Naive thymus-derived CD8-positive, alpha-beta T cell (primary cell): ENCODE results near the gene EXT2. TPM values are rescaled to one million over a fixed set of nuclear protein-coding genes. Genes with fewer than 3 reads are reported as not detected.
A peak's percentile ranks its signal among the peaks of the same experiment; 100 is the strongest.

Source experiments
- ATAC-seq, 2 donors: fragments of 150-1000 bp; cut with Tn5 transposase in 1 of 2; sonication (Bioruptor Pico), chemical (Tn5 transposase) in 1 of 2; 1 replicate in 1 of 2; 2 replicates in 1 of 2; pipeline ENCODE4 v1.10.0; 2021; ENCODE audit warnings: mild to moderate bottlenecking in 2 of 2, moderate library complexity in 2 of 2
- POLR2A ChIA-PET: fragments of 350-600 bp; sonication (Branson Sonifier 250); formaldehyde crosslinking; loops from one replicate; lab custom pipeline; 2021; ENCODE audit warnings: antibody characterized with exemption; lab: Charles Lee
- DNase-seq, 10 donors: peaks; one replicate each; pipeline versions ENCODE4 v3.0.0 to v3.0.0-alpha.2; 2020 to 2022
- H3K27ac Mint-ChIP-seq, 10 donors: one replicate each; pipeline ENCODE4 v1.8.0; 2020 to 2022; ENCODE audit warnings: mild to moderate bottlenecking in 10 of 10, mixed read lengths in 10 of 10, moderate library complexity in 4 of 10, inconsistent platforms in 1 of 10
- H3K27me3 Mint-ChIP-seq, 5 donors: one replicate each; pipeline ENCODE4 v1.8.0; 2021 to 2022; ENCODE audit warnings: mixed read lengths in 5 of 5
- H3K36me3 Mint-ChIP-seq, 3 donors: one replicate each; pipeline ENCODE4 v1.8.0; 2020 to 2022; ENCODE audit warnings: mixed read lengths in 3 of 3, mild to moderate bottlenecking in 2 of 3, inconsistent platforms in 1 of 3
- H3K4me1 Mint-ChIP-seq, 4 donors: one replicate each; pipeline ENCODE4 v1.8.0; 2021 to 2022; ENCODE audit warnings: mixed read lengths in 4 of 4
- H3K4me3 Mint-ChIP-seq, 10 donors: one replicate each; pipeline ENCODE4 v1.8.0; 2020 to 2022; ENCODE audit warnings: mild to moderate bottlenecking in 10 of 10, mixed read lengths in 10 of 10, moderate library complexity in 6 of 10, inconsistent platforms in 1 of 10
- H3K9me3 Mint-ChIP-seq, 9 donors: one replicate each; pipeline ENCODE4 v1.8.0; 2020 to 2022; ENCODE audit warnings: mixed read lengths in 9 of 9, mild to moderate bottlenecking in 3 of 9, inconsistent platforms in 1 of 9, moderate library complexity in 1 of 9
- polyA plus RNA-seq, 3 donors: library from polyadenylated mRNA; unstranded; fragments of 300-500 nt; fragmentation: Illumina TruSeq; gene quantifications; one replicate each; pipeline ENCODE4 v1.2.3, GENCODE V29; 2021
- total RNA-seq, 8 experiments: library from RNA in 2 of 8; stranded (reverse) in 2 of 8; gene quantifications; one replicate each; pipeline ENCODE4 v1.2.3 and lab custom pipeline; 2021 to 2026

The EXT2 gene
- total and polyA plus RNA-seq, 5 experiments from 2014 or later: 27.3 to 39.5 (median 30.6) TPM

DNA sequence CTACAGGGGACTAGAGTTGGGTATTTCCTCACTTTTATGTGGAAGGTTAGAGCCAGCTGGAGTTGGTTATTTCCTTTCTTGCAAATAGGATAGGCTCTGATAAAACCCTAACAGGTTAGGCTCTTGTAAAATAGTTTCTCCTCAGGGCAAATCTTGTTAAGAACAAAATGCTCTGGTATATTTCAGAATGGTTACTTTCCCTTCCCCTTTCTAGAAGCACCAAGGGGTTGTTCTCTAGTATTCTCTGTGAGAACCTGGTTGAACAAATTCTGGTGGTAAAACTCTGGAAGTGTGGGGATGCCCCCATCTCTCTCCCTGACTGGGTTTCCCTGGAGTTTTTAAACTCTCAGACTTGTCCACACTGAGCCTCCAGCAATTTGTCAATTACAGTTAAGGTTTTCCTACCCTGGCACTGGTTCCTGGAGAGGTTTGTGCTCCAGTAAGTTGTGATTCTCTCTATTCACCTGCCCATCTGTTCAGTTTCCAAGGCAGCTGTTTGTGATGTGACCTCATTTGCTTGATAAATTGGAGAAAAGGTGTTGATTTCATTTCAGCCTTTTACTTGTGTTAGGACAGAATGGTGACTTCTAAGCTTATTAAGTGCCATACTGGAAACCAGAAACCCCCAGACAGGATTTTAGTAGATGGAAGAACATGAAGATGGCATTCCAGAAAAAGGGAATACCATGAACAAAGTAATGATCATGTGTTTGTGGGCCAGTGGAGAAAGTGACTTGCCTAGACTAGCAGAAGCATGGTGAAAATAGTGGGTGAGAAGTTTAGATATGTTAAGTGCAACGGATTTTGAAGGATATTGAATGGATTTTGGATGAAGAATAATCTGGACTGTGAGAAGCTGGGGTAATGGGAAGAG lies 64.6 kb downstream of the EXT2 start:
- no peak overlapping the region for H3K4me3 Mint-ChIP-seq
- DNase-seq: no peak
- peaks cover 0 to 9% (median 0%) of the 10 kb centered on the region in 9 donors for H3K9me3 Mint-ChIP-seq
- no peaks in the 10 kb centered on the region for H3K27me3 Mint-ChIP-seq
- POLR2A ChIA-PET: no interaction called here
- peak overlapping the region in 2 of 10 donors; percentile 3 to 17 for H3K27ac Mint-ChIP-seq
- peaks cover 18 to 30% (median 25%) of the 10 kb centered on the region in 4 donors for H3K4me1 Mint-ChIP-seq
- no peak for ATAC-seq
- peaks cover 27 to 52% (median 43%) of the 10 kb centered on the region in 3 donors for H3K36me3 Mint-ChIP-seq

DNA sequence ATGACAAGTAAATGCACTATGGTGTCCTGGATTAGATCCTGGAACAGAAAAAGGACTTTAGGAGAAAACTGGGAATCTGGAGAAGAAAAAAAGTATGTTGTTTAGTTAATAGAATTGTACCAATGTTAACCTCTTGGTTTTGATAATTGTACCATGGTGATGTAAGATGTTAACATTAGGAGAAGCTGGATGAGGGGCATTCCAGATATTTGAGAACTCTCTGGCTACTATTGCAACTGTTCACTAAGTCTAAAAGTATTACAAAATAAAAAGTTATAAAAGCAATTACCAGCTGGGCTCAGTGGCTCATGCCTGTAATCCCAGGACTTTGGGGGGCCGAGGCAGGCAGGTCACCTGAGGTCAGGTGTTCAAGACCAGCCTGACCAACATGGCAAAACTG lies 66.5 kb downstream of the EXT2 start:
- no peak overlapping the region for H3K27ac Mint-ChIP-seq
- H3K4me3 Mint-ChIP-seq: no peak overlapping the region
- DNase-seq (no peak), ATAC-seq (no peak)
- H3K9me3 Mint-ChIP-seq: peaks cover 0 to 6% (median 0%) of the 10 kb centered on the region in 9 donors
- peaks cover 9 to 36% (median 24%) of the 10 kb centered on the region in 3 donors for H3K36me3 Mint-ChIP-seq
- H3K4me1 Mint-ChIP-seq: peaks cover 16 to 23% (median 20%) of the 10 kb centered on the region in 4 donors
- POLR2A ChIA-PET: no interaction called here
- H3K27me3 Mint-ChIP-seq: no peaks in the 10 kb centered on the region

- Mint-ChIP-seq H3K4me1 (peaks cover 15 to 22% (median 18%) of the 10 kb centered on the region in 4 donors), H3K27me3 (no peaks in the 10 kb centered on the region), H3K4me3 (no peak overlapping the region), H3K27ac (no peak overlapping the region), H3K36me3 (peaks cover 8 to 33% (median 19%) of the 10 kb centered on the region in 3 donors), H3K9me3 (peaks cover 0 to 6% (median 0%) of the 10 kb centered on the region in 9 donors)
- DNase-seq (no peak), ATAC-seq (no peak)
- POLR2A ChIA-PET: no interaction called here
Observed at GRCh38 chr11:44162662-44163061, 67.2 kb downstream of the EXT2 start.

DNA sequence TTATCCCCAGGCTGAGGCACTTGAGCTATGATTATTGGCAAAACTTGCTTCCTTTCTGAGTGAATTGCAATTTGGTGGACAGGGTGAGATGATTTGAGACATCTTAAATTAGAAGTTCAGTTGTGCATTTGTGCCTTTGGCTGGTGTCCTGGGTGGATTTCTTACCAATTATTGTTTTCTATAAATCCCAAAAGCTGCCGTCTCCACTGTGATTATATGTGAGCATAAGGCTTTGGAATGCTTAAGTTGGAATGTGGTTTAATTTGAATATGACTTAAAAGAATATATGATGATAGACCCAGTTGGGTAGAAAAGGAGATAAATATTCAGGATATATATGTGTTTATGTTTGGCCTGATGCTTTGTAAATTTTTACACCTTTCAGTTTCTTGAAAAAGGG lies 70.0 kb downstream of the EXT2 start:
- no peaks in the 10 kb centered on the region for H3K27me3 Mint-ChIP-seq
- ATAC-seq (no peak), DNase-seq (no peak)
- H3K9me3 Mint-ChIP-seq: no peaks in the 10 kb centered on the region
- peaks cover 0 to 14% (median 7%) of the 10 kb centered on the region in 3 donors for H3K36me3 Mint-ChIP-seq
- H3K4me1 Mint-ChIP-seq: peaks cover 0 to 8% (median 5%) of the 10 kb centered on the region in 4 donors
- H3K4me3 Mint-ChIP-seq: no peak overlapping the region
- peak overlapping the region in 1 of 10 donors; percentile 44 for H3K27ac Mint-ChIP-seq
- POLR2A ChIA-PET: no interaction called here

DNA sequence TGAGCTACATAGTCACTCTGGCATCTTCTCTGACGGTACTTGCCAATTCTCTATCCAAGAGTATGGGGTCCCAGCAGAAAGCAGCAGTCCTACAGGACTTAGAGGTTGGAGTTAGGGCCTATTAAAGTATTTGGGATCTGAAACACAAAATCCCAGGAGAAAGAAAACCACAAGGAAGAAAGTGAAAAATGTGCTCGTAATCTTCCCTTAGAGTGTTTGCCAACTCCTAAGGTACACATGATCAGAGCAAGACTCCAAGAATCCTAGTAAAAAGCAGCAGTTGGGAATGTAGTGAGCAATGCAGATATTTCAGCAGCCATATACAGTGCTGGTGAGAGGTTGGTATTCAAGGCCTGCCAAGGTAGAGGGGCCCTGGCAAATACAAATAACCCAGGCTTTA lies 71.6 kb downstream of the EXT2 start:
- Mint-ChIP-seq H3K4me3 (no peak overlapping the region), H3K9me3 (no peaks in the 10 kb centered on the region), H3K27me3 (no peaks in the 10 kb centered on the region), H3K36me3 (peaks cover 0 to 22% (median 13%) of the 10 kb centered on the region in 3 donors), H3K4me1 (peaks cover 0 to 9% (median 0%) of the 10 kb centered on the region in 4 donors), H3K27ac (no peak overlapping the region)
- ATAC-seq (no peak), DNase-seq (no peak)
- POLR2A ChIA-PET: no interaction called here

- ATAC-seq: no peak
- H3K9me3 Mint-ChIP-seq: no peaks in the 10 kb centered on the region
- H3K4me1 Mint-ChIP-seq: peaks cover 4 to 13% (median 8%) of the 10 kb centered on the region in 4 donors
- H3K36me3 Mint-ChIP-seq: peaks cover 6 to 49% (median 24%) of the 10 kb centered on the region in 3 donors
- POLR2A ChIA-PET: no interaction called here
- H3K27ac Mint-ChIP-seq: no peak overlapping the region
- no peaks in the 10 kb centered on the region for H3K27me3 Mint-ChIP-seq
- no peak for DNase-seq
- H3K4me3 Mint-ChIP-seq: no peak overlapping the region
Observed at GRCh38 chr11:44171518-44171917, 76.0 kb downstream of the EXT2 start.

GRCh38 chr11:44172966-44173365 lies 77.5 kb downstream of the EXT2 start:
- peaks cover 4 to 13% (median 10%) of the 10 kb centered on the region in 4 donors for H3K4me1 Mint-ChIP-seq
- H3K4me3 Mint-ChIP-seq: no peak overlapping the region
- no peaks in the 10 kb centered on the region for H3K27me3 Mint-ChIP-seq
- POLR2A ChIA-PET: no interaction called here
- no peak overlapping the region for H3K27ac Mint-ChIP-seq
- DNase-seq: no peak
- ATAC-seq: no peak
- no peaks in the 10 kb centered on the region for H3K9me3 Mint-ChIP-seq
- H3K36me3 Mint-ChIP-seq: peaks cover 6 to 49% (median 24%) of the 10 kb centered on the region in 3 donors

DNA sequence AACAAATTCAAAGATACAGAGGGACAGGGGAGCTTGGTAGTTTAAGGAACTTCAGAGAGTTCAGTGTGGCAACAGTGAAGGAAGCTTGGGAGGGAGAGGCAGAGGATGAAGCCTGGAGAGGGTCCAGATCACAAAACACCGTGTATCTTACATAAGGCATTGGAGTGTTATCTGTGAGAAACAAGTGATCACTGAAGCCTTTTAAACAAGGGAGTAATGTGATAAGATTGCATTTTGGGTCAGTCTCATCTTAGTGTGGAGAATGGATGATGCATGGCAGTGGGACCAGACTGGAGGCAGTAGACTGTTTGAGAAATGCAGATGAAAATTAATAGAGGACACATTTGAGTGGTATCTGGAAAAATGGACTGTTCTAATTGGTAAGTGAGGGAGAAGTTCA lies 79.4 kb downstream of the EXT2 start:
- Mint-ChIP-seq H3K4me3 (peak overlapping the region in 1 of 10 donors; percentile 5), H3K4me1 (peaks cover 4 to 16% (median 12%) of the 10 kb centered on the region in 4 donors), H3K27me3 (no peaks in the 10 kb centered on the region), H3K9me3 (no peaks in the 10 kb centered on the region), H3K36me3 (peaks cover 6 to 58% (median 26%) of the 10 kb centered on the region in 3 donors), H3K27ac (peak overlapping the region in 1 of 10 donors; percentile 3)
- POLR2A ChIA-PET: no interaction called here
- ATAC-seq (no peak), DNase-seq (no peak)

DNA sequence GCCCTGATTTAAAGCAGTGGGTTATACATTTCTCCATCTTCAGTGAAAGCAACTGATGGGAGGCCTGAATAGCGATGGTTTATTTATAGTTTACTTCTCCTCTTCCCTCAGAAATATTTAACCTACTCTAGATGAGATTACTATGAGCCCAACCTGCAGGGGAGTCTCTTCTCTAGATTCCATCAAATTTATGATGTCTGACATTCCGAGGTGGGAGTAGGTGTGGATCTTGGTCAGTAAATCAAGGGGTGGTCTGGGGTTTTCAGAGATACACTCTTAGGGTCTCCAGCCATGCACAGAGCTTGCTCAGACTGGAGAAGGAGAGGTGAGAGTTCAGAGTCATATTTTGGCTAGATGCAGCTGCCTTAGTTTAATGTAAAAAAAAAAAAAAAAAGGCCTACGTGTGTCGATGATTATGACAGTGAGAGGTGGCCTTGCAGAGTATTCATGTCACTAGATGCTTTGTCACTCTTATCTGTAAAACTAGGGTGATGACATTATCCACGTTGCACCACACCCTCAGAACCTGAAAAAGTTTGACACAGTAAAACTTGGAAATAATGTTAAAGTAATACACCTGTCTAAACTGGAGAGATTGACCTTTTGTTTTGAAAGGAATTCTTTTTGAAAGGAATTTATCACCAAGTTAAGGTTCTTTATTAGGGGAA lies 81.2 kb downstream of the EXT2 start:
- ATAC-seq: no peak

GRCh38 chr11:44177905-44178304 lies 82.4 kb downstream of the EXT2 start:
- POLR2A ChIA-PET: no interaction called here
- H3K4me3 Mint-ChIP-seq: no peak overlapping the region

More for the DNA sequence above, 81.2 kb downstream of the EXT2 start:
- H3K4me1 Mint-ChIP-seq: peaks cover 4 to 14% (median 13%) of the 10 kb centered on the region in 4 donors
- no peak overlapping the region for H3K4me3 Mint-ChIP-seq
- no peaks in the 10 kb centered on the region for H3K9me3 Mint-ChIP-seq
- POLR2A ChIA-PET: no interaction called here
- H3K27me3 Mint-ChIP-seq: no peaks in the 10 kb centered on the region
- H3K27ac Mint-ChIP-seq: no peak overlapping the region
- no peak for DNase-seq
- peaks cover 14 to 67% (median 34%) of the 10 kb centered on the region in 3 donors for H3K36me3 Mint-ChIP-seq

GRCh38 chr11:44178381-44178780 lies 82.9 kb downstream of the EXT2 start:
- no peaks in the 10 kb centered on the region for H3K27me3 Mint-ChIP-seq
- POLR2A ChIA-PET: no interaction called here
- peaks cover 9 to 54% (median 24%) of the 10 kb centered on the region in 3 donors for H3K36me3 Mint-ChIP-seq
- peak overlapping the region in 2 of 10 donors; percentile 13 to 68 for H3K27ac Mint-ChIP-seq
- DNase-seq (no peak), ATAC-seq (no peak)
- H3K4me1 Mint-ChIP-seq: peaks cover 4 to 18% (median 13%) of the 10 kb centered on the region in 4 donors
- H3K9me3 Mint-ChIP-seq: no peaks in the 10 kb centered on the region
- no peak overlapping the region for H3K4me3 Mint-ChIP-seq

More at GRCh38 chr11:44177905-44178304, 82.4 kb downstream of the EXT2 start:
- ATAC-seq (no peak), DNase-seq (no peak)
- peaks cover 4 to 16% (median 13%) of the 10 kb centered on the region in 4 donors for H3K4me1 Mint-ChIP-seq
- peaks cover 13 to 58% (median 27%) of the 10 kb centered on the region in 3 donors for H3K36me3 Mint-ChIP-seq
- peak overlapping the region in 1 of 10 donors; percentile 68 for H3K27ac Mint-ChIP-seq
- no peaks in the 10 kb centered on the region for H3K9me3 Mint-ChIP-seq
- no peaks in the 10 kb centered on the region for H3K27me3 Mint-ChIP-seq

DNA sequence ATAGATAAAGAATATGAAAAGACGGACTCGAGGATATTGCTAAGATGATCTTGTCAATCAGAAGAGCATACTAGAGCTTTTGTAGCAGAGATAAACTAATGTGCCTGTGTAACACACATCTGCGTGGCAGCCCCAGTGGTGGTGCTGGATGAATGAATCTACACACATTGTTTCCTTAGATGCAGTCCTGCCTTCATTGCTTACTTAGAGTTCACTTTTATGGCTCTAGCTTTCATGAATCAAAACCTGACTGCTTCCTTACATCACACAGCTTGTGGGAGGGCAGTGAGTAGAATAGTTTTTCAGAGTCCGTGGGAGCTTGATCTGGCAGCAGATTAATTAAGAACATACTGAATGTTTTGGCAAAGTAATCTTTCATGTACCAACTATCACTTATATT lies 83.7 kb downstream of the EXT2 start:
- H3K4me3 Mint-ChIP-seq: no peak overlapping the region
- H3K4me1 Mint-ChIP-seq: peaks cover 4 to 18% (median 14%) of the 10 kb centered on the region in 4 donors
- no peaks in the 10 kb centered on the region for H3K9me3 Mint-ChIP-seq
- H3K27ac Mint-ChIP-seq: peak overlapping the region in 1 of 10 donors; percentile 8
- ATAC-seq (no peak), DNase-seq (no peak)
- no peaks in the 10 kb centered on the region for H3K27me3 Mint-ChIP-seq
- H3K36me3 Mint-ChIP-seq: peaks cover 9 to 53% (median 26%) of the 10 kb centered on the region in 3 donors
- POLR2A ChIA-PET: no interaction called here

GRCh38 chr11:44180107-44180506 lies 84.6 kb downstream of the EXT2 start:
- DNase-seq: no peak
- H3K36me3 Mint-ChIP-seq: peaks cover 9 to 55% (median 32%) of the 10 kb centered on the region in 3 donors
- no peaks in the 10 kb centered on the region for H3K9me3 Mint-ChIP-seq
- no peak for ATAC-seq
- no peak overlapping the region for H3K4me3 Mint-ChIP-seq
- H3K4me1 Mint-ChIP-seq: peaks cover 8 to 14% (median 10%) of the 10 kb centered on the region in 4 donors
- H3K27ac Mint-ChIP-seq: peak overlapping the region in 1 of 10 donors; percentile 12
- POLR2A ChIA-PET: no interaction called here
- no peaks in the 10 kb centered on the region for H3K27me3 Mint-ChIP-seq
